AG04449 (cell line): ENCODE data around the gene CEP20.
"Not testable (repeated sequence)": the region's sequence is repeated elsewhere in the genome, so short reads cannot be mapped to it uniquely, and the experiment has no call there.

Source experiments
- CTCF ChIA-PET: fragments of 350-600 bp; formaldehyde crosslinking; extraction: SDS; loops from one replicate; lab custom pipeline; 2021; ENCODE audit warnings: antibody characterized with exemption; lab: Yijun Ruan, JAX
- POLR2A ChIA-PET: fragments of 400-600, 350-600 bp; formaldehyde crosslinking; extraction: SDS; loops from one replicate; lab custom pipeline; 2020; ENCODE audit warnings: antibody characterized with exemption, inconsistent platforms; lab: Yijun Ruan, JAX
- DNase-seq: peaks from one replicate; pipeline ENCODE4 v3.0.0-alpha.2; 2010; ENCODE audit warnings: low read depth, low spot score
- H3K4me3 ChIP-seq: 2 replicates; pipeline ENCODE4 v1.5.1; 2011; ENCODE audit warnings: low read depth, mild to moderate bottlenecking, control low read depth, low read length
- CTCF ChIP-seq: IDR thresholded peaks from one replicate; pipeline ENCODE4 v1.5.1; 2011; ENCODE audit warnings: mild to moderate bottlenecking, moderate library complexity, low read length, control low read depth, inconsistent platforms; ENCODE audit not compliant: insufficient read depth; ENCODE audit errors: missing control alignments

The CEP20 gene

GRCh38 chr16:15856182-15856581 is 32.2 kb downstream of the CEP20 start:
- TF ChIP-seq CTCF: no peak
- ChIA-PET CTCF (no interaction called here), POLR2A (no interaction called here)
- DNase-seq: no peak
- no peak overlapping the region for H3K4me3 ChIP-seq

GRCh38 chr16:15855704-15856003 is 32.7 kb downstream of the CEP20 start:
- ChIA-PET CTCF (no interaction called here), POLR2A (no interaction called here)
- no peak overlapping the region for H3K4me3 ChIP-seq
- no peak for TF ChIP-seq CTCF
- no peak for DNase-seq

- CTCF ChIA-PET: interaction anchor here (1.3 kb wide), 1 partner anchor 272 kb away, joined by 4 read pairs; no protein-coding TSS in a partner anchor
- POLR2A ChIA-PET: no interaction called here
- no peak for TF ChIP-seq CTCF
- no peak for DNase-seq
- no peak overlapping the region for H3K4me3 ChIP-seq
Measured at GRCh38 chr16:15854906-15855703, 33.3 kb downstream of the CEP20 start.

- CTCF ChIA-PET: interaction anchor here (0.8 to 1.3 kb wide), 3 partner anchors 19 to 273 kb away, joined by 3 to 4 read pairs (median 3); no protein-coding TSS in a partner anchor
Measured at GRCh38 chr16:15854061-15854460, 34.3 kb downstream of the CEP20 start.

GRCh38 chr16:15853021-15853420 is 35.4 kb downstream of the CEP20 start:
- CTCF ChIA-PET: no interaction called here
- POLR2A ChIA-PET: no interaction called here
- no peak for TF ChIP-seq CTCF
- no peak for DNase-seq
- H3K4me3 ChIP-seq: no peak overlapping the region

More at GRCh38 chr16:15854061-15854460, 34.3 kb downstream of the CEP20 start:
- no peak for DNase-seq
- no peak overlapping the region for H3K4me3 ChIP-seq
- TF ChIP-seq CTCF: no peak
- POLR2A ChIA-PET: no interaction called here

GRCh38 chr16:15850555-15850954 is 37.8 kb downstream of the CEP20 start:
- CTCF ChIA-PET, H3K4me3 ChIP-seq, POLR2A ChIA-PET, DNase-seq: not testable (repeated sequence)
